ENCODE measurements around the gene GBF1. TPM values are rescaled to one million over a fixed set of nuclear protein-coding genes. Genes with fewer than 3 reads are reported as not detected.

The GBF1 gene
- total RNA-seq, 2 donors from 2014 or later = 42.8 to 44.6 TPM

GRCh38 chr10:102368077-102368476 lies 122.7 kb downstream of the GBF1 start:
- Mint-ChIP-seq H3K27me3 (no peaks in the 10 kb centered on the region), H3K4me1 (no peaks in the 10 kb centered on the region), H3K36me3 (ENCODE audit: low read depth) (peaks cover 16% of the 10 kb centered on the region), H3K4me3 (no peak overlapping the region), H3K27ac (no peak overlapping the region)
- ATAC-seq = no peak
- H3K9me3 ChIP-seq (ENCODE audit: control insufficient read depth, low read length, poor library complexity, severe bottlenecking) = no peaks in the 10 kb centered on the region
- DNase-seq = no peak

DNA sequence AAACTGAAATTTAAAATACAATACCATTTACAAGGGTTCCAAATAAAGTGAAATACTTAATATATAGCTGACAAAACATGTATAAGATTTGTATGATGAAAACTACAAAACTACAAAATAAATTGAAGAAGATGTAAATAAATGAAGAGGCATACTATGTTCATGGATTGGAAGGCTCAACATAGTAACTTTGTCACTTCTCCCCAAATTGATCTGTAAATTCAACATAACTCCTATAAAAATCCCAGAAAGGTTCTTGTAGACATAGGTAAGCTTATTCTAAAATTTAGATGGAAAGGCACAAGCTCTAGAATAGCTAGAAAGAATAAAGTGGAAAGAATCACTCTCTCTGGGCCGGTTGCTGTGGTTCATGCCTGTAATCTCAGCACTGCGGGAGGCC lies 126.0 kb downstream of the GBF1 start:
- ATAC-seq = no peak

DNA sequence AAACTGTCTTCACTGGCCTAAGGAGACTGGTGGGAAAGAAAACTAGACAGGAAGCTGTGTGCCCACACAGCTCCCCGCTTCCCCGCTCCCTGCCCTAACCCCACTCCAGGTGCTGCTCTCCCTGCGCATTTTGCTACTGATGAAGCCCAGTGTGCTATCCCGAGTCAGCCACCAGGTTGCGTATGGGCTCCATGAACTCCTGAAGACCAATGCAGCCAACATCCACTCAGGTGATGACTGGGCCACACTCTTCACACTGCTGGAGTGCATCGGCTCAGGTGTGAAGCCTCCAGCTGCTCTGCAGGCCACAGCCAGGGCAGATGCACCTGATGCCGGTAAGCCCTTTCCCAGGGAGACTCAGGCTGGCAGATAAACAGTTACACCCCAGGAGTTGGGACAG lies 129.9 kb downstream of the GBF1 start:
- ATAC-seq = no peak

More for the DNA sequence above, 126.0 kb downstream of the GBF1 start:
- Mint-ChIP-seq H3K4me3 (no peak overlapping the region), H3K27ac (peak overlapping the region; percentile 73), H3K27me3 (no peaks in the 10 kb centered on the region), H3K4me1 (peaks cover 2% of the 10 kb centered on the region), H3K36me3 (ENCODE audit: low read depth) (peaks cover 16% of the 10 kb centered on the region)
- DNase-seq = no peak
- H3K9me3 ChIP-seq (ENCODE audit: control insufficient read depth, low read length, poor library complexity, severe bottlenecking) = no peaks in the 10 kb centered on the region

GRCh38 chr10:102375867-102376266 lies 130.5 kb downstream of the GBF1 start:
- no peak for DNase-seq
- H3K4me1 Mint-ChIP-seq = peaks cover 2% of the 10 kb centered on the region
- no peaks in the 10 kb centered on the region for H3K9me3 ChIP-seq (ENCODE audit: control insufficient read depth, low read length, poor library complexity, severe bottlenecking)
- H3K36me3 Mint-ChIP-seq (ENCODE audit: low read depth) = peaks cover 2% of the 10 kb centered on the region
- no peak overlapping the region for H3K4me3 Mint-ChIP-seq
- no peaks in the 10 kb centered on the region for H3K27me3 Mint-ChIP-seq
- H3K27ac Mint-ChIP-seq = no peak overlapping the region
- ATAC-seq = no peak

More for the DNA sequence above, 129.9 kb downstream of the GBF1 start:
- Mint-ChIP-seq H3K4me3 (no peak overlapping the region), H3K4me1 (peaks cover 2% of the 10 kb centered on the region), H3K36me3 (ENCODE audit: low read depth) (peaks cover 3% of the 10 kb centered on the region), H3K27ac (no peak overlapping the region), H3K27me3 (no peaks in the 10 kb centered on the region)
- no peak for DNase-seq
- no peaks in the 10 kb centered on the region for H3K9me3 ChIP-seq (ENCODE audit: control insufficient read depth, low read length, poor library complexity, severe bottlenecking)

DNA sequence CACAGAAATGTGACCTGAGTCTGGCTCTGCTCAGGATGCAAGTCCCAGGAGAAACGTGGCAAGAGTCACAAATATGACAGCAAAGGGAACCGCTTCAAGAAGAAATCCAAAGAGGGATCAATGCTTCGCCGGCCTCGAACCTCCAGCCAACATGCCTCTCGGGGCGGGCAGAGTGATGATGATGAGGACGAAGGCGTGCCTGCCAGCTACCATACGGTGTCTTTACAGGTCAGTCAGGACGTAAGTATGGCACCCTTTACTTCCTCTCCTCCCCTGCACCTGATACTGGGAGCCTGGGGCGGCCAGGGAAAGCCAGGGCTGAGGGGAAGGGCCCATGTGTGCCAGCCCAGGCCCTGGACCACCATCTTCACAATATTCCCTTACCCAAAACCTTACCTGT lies 131.6 kb downstream of the GBF1 start:
- H3K36me3 Mint-ChIP-seq (ENCODE audit: low read depth) = peaks cover 2% of the 10 kb centered on the region

DNA sequence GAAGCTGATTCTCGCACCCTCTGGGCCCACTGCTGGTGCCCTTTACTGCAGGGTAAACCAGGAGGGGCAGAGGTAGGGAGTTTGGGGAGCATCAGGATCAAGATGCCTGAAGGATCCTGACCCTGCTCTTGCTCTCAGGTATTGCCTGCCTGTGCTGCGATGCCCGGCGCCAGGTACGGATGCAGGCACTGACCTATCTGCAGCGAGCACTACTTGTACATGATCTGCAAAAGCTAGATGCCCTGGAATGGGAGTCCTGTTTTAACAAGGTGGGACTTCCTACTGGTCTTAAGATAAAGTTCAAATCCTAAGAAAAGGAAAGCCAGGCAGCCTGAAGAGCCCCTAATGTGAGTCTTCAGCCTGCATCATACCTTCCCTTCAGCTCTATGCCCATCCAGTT lies 134.1 kb downstream of the GBF1 start:
- Mint-ChIP-seq H3K4me1 (peaks cover 2% of the 10 kb centered on the region), H3K4me3 (no peak overlapping the region), H3K27ac (no peak overlapping the region), H3K27me3 (no peaks in the 10 kb centered on the region), H3K36me3 (ENCODE audit: low read depth) (peaks cover 2% of the 10 kb centered on the region)
- DNase-seq (no peak), ATAC-seq (no peak)
- no peaks in the 10 kb centered on the region for H3K9me3 ChIP-seq (ENCODE audit: control insufficient read depth, low read length, poor library complexity, severe bottlenecking)

More for the DNA sequence above, 131.6 kb downstream of the GBF1 start:
- DNase-seq (no peak), ATAC-seq (no peak)
- Mint-ChIP-seq H3K4me3 (no peak overlapping the region), H3K4me1 (peaks cover 2% of the 10 kb centered on the region), H3K27me3 (no peaks in the 10 kb centered on the region), H3K27ac (no peak overlapping the region)
- H3K9me3 ChIP-seq (ENCODE audit: control insufficient read depth, low read length, poor library complexity, severe bottlenecking) = no peaks in the 10 kb centered on the region

- H3K27ac Mint-ChIP-seq = peak overlapping the region; percentile 74
- DNase-seq (no peak), ATAC-seq (no peak)
Observed at GRCh38 chr10:102381983-102382382, 136.7 kb downstream of the GBF1 start.

DNA sequence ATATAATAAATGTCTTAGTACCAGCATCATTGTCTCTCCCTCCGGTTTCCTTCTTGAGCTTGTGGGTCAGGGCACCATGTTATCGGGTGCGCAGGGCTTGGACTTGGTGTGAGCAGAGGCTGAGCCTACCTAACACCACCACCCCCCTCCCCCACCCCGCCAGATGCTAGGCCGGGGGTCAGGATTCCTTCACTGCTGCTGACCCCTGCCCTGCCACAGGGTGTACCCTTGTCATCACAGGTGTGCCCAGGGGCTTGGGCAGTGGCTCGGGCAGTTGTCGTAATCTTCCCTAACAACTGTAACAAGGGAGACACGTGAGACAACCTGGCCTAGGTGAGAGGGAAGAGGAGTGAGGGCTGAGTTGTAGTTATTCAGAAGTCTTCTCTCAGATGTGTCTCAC lies 137.5 kb downstream of the GBF1 start:
- H3K27me3 Mint-ChIP-seq = no peaks in the 10 kb centered on the region
- no peak overlapping the region for H3K4me3 Mint-ChIP-seq
- H3K4me1 Mint-ChIP-seq = peaks cover 2% of the 10 kb centered on the region
- DNase-seq = no peak
- no peak overlapping the region for H3K27ac Mint-ChIP-seq
- no peak for ATAC-seq
- H3K36me3 Mint-ChIP-seq (ENCODE audit: low read depth) = peaks cover 2% of the 10 kb centered on the region
- no peaks in the 10 kb centered on the region for H3K9me3 ChIP-seq (ENCODE audit: control insufficient read depth, low read length, poor library complexity, severe bottlenecking)

More at GRCh38 chr10:102381983-102382382, 136.7 kb downstream of the GBF1 start:
- H3K9me3 ChIP-seq (ENCODE audit: control insufficient read depth, low read length, poor library complexity, severe bottlenecking) = no peaks in the 10 kb centered on the region
- Mint-ChIP-seq H3K27me3 (no peaks in the 10 kb centered on the region), H3K4me3 (no peak overlapping the region), H3K4me1 (peaks cover 2% of the 10 kb centered on the region), H3K36me3 (ENCODE audit: low read depth) (peaks cover 2% of the 10 kb centered on the region)

DNA sequence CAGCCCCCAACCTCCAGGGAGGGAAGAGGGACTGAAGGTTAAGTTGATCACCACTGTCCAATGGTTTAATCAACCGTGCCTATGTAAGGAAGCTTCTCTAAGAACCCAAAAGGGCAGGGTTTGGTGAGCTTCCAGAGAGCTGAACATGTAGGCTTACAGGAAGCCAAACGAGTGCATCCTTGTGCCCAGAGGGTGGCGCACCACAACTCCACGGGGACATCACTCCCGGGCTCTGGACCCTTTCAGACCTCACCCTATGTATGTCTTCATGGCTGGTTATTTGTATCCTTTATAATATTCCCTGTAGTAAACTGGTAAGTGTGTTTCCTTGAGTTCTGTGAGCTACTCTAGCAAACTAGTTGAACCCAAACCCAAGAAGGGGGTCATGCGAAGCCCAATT lies 138.7 kb downstream of the GBF1 start:
- Mint-ChIP-seq H3K27me3 (no peaks in the 10 kb centered on the region), H3K4me1 (peaks cover 2% of the 10 kb centered on the region), H3K4me3 (no peak overlapping the region), H3K27ac (no peak overlapping the region), H3K36me3 (ENCODE audit: low read depth) (peaks cover 2% of the 10 kb centered on the region)
- ATAC-seq (peak; percentile 35), DNase-seq (no peak)
- no peaks in the 10 kb centered on the region for H3K9me3 ChIP-seq (ENCODE audit: control insufficient read depth, low read length, poor library complexity, severe bottlenecking)

GRCh38 chr10:102384606-102385429 lies 139.5 kb downstream of the GBF1 start:
- Mint-ChIP-seq H3K4me1 (peaks cover 2% of the 10 kb centered on the region), H3K36me3 (ENCODE audit: low read depth) (peaks cover 2% of the 10 kb centered on the region), H3K4me3 (no peak overlapping the region), H3K27me3 (no peaks in the 10 kb centered on the region), H3K27ac (no peak overlapping the region)
- peak; percentile 65 for ATAC-seq
- H3K9me3 ChIP-seq (ENCODE audit: control insufficient read depth, low read length, poor library complexity, severe bottlenecking) = no peaks in the 10 kb centered on the region
- no peak for DNase-seq

- Mint-ChIP-seq H3K4me3 (no peak overlapping the region), H3K27ac (no peak overlapping the region), H3K4me1 (peaks cover 17% of the 10 kb centered on the region), H3K36me3 (ENCODE audit: low read depth) (peaks cover 3% of the 10 kb centered on the region), H3K27me3 (no peaks in the 10 kb centered on the region)
- no peak for ATAC-seq
- no peaks in the 10 kb centered on the region for H3K9me3 ChIP-seq (ENCODE audit: control insufficient read depth, low read length, poor library complexity, severe bottlenecking)
- DNase-seq = no peak
Observed at GRCh38 chr10:102389894-102390293, 144.6 kb downstream of the GBF1 start.

DNA sequence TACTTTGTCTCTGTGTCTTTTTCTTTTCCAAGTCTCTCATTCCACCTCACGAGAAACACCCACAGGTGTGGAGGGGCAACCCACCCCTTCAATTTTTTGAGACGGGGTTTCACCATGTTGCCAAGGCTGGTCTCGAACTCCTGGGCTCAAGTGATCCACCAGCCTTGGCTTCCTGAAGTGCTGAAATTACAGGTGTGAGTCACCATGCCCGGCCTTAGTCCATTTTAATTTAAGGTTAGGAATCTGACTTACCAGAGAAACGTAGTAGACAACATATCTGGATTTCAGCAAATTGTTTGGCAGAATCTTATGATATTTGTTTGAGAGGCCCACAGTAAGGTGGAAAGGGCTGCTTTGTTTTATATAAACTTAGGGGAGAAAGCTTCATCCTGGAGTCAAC lies 147.0 kb downstream of the GBF1 start:
- no peak for ATAC-seq
- Mint-ChIP-seq H3K4me1 (peaks cover 31% of the 10 kb centered on the region), H3K27me3 (no peaks in the 10 kb centered on the region), H3K36me3 (ENCODE audit: low read depth) (peaks cover 3% of the 10 kb centered on the region), H3K4me3 (no peak overlapping the region), H3K27ac (no peak overlapping the region)
- H3K9me3 ChIP-seq (ENCODE audit: control insufficient read depth, low read length, poor library complexity, severe bottlenecking) = no peaks in the 10 kb centered on the region
- DNase-seq = no peak

DNA sequence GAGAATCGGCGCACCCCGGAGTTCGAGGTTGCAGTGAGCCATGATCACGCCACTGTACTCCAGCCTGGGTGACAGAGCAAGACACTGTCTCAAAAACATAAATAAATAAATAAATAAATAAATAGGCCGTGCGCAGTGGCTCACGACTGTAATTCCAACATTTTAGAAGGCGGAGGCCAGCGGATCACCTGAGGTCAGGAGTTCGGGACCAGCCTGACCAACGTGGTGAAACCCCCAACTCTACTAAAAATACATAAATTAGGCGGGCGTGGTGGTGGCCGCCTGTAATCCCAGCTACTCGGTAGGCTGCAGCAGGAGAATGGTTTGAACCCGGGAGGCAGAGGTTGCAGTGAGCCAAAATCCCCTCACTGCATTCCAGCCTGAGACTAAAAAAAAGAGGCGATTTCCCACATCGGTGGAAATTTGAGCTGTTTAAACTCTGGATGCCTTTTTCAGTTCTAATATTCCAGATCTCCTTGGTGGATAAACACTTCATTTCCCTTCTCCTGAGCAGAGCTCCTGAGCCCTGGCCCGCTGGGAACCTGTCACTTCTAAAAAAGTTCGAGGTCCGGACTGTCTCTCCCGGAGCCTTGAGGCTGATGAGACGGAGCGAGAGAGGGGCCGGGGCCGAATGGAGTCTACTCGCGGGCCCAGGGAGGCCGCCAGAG lies 148.2 kb downstream of the GBF1 start:
- peak overlapping the region; percentile 95 for H3K4me3 Mint-ChIP-seq
- H3K9me3 ChIP-seq (ENCODE audit: control insufficient read depth, low read length, poor library complexity, severe bottlenecking) = no peaks in the 10 kb centered on the region
- DNase-seq (no peak), ATAC-seq (no peak)
- H3K36me3 Mint-ChIP-seq (ENCODE audit: low read depth) = peaks cover 3% of the 10 kb centered on the region
- no peaks in the 10 kb centered on the region for H3K27me3 Mint-ChIP-seq
- H3K4me1 Mint-ChIP-seq = peaks cover 38% of the 10 kb centered on the region
- peak overlapping the region; percentile 99 for H3K27ac Mint-ChIP-seq

All from T-helper 17 cell (primary cell).